GM15510 (cell line): ENCODE data around the gene TMC5.

Source experiments
- POLR2A ChIP-seq: IDR thresholded peaks from 3 replicates; pipeline ENCODE4 v1.6.1; 2011; ENCODE audit warnings: borderline replicate concordance; ENCODE audit not compliant: insufficient read length; ENCODE audit errors: extremely low read depth

TMC5 gene

DNA sequence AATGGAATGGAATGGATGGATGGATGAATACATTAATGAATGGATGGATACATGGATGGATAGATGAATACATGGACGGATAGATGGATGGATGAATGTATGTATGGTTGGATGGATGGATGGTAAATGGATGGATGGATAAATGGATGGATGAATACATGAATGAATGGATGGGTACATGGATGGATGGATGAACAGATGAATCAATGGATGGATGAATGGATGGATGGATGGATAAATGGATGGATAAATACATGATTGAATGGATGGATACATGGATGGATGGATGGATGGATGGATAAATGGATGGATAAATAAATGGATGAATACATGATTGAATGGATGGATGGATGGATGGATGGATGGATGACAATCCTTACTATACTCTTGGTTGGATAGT lies 26.0 kb downstream of the TMC5 start:
- no peak for TF ChIP-seq POLR2A

GRCh38 chr16:19446300-19446846 lies 28.7 kb downstream of the TMC5 start:
- no peak for TF ChIP-seq POLR2A

DNA sequence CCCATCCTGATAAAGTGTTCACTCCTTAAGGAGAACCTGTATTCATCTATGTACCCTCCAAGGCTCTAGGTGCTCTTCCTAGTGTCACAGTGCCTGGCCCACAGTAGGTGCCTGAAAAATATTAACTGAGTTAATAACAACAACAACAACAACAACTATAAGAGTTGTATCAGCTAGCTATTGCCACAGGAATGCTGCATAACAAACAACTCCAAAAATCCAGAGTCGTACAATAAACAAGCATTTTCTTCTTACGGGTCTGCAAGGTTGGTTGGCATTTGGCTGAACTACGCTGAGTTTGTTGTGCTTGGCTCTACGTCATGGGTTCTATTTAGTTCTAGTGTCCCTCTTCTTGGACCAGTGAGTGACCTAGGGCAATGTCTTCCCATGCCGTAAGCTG lies 29.2 kb downstream of the TMC5 start:
- TF ChIP-seq POLR2A: no peak

- no peak for TF ChIP-seq POLR2A
Measured at GRCh38 chr16:19450186-19450585, 32.5 kb downstream of the TMC5 start.

- no peak for TF ChIP-seq POLR2A
Measured at GRCh38 chr16:19458722-19459379, 41.2 kb downstream of the TMC5 start.

DNA sequence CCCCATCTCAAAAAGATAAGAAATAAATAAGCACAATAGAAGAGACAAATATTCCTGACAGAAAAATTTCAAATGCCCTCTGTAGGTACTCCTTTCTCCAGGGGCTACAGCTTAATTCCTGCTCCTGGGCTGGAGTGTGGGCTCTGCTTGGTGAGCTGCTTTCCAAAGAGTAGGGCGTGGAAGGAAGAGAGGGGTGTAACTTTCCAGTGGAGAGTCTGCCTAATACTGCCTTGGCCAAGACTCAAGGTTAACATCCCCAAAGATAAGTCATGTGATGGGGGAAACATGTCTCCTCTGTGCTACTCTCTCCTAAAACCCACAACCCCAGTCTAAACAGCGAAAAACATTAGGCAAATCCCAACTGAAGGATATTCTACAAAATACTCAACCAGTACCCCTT lies 42.7 kb downstream of the TMC5 start:
- TF ChIP-seq POLR2A: no peak

DNA sequence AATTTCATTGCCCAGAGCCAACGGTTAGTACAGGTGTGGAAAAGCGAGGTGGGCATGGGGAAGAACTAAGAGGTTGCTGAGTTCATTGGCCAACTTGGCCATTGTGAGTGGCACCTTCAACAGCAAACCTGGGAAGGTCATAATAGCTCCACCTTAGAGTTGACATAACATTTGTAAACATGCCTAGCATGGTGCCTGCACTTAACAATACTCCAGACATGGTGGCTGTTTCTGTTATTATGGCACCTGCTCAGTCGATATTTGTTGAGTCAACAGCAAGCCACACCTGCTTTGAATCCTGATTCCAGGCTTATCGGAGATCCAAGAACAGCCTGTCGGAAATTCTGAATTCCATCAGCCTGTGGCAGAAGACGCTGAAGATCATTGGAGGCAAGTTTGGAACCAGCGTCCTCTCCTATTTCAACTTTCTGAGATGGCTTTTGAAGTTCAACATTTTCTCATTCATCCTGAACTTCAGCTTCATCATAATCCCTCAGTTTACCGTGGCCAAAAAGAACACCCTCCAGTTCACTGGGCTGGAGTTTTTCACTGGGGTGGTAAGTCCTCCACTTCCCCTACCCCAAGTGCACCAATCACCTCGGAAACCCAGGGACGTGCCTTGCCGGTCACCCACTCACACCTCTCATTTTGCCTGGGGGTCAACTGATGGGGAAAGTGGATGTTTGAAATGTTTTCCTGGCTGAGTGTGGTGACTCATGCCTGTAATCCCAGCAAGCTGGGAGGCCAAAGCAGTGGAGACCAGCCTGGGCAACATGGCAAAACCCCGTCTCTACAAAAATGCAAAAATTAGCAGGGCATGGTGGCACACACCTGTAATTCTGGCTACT lies 46.0 kb downstream of the TMC5 start:
- TF ChIP-seq POLR2A: no peak

DNA sequence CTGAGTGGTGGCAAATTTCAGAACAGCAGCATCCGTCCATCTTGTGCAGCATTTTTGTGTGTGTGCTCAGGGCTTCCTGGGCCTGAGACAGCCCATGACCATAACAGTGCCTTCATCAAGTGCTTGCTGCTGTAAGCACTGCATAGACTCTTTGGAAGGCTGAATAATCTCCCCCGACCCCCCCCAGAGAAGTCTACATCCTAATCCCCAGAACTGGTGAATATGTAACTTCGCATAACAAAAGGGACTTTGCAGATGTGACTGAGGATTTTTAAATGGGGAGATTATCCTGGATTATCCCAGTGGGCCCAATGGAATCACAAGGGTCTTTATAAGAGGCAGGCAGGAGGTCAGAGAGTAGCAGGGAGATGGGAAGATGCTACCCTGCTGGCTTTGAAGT lies 50.6 kb downstream of the TMC5 start:
- no peak for TF ChIP-seq POLR2A

DNA sequence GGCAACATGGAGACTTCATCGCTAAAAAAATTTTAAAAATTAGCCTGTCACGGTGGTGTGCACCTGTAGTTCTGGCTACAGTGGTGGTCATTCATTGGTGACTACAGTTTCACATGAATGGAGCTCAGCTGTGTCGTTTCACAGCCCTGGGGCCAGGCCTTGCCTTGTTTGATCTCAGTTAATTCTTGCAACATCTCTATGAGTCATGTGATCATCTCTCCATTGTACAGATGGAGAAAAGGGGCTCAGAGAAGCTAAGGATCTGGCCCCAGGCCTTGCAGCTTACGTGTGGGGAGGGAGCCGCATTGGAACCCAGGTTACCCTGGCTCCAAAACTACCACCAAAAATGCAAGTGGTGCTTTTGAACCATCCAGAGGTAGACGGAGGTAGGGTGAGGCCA lies 54.8 kb downstream of the TMC5 start:
- no peak for TF ChIP-seq POLR2A

GRCh38 chr16:19474617-19475016 lies 56.9 kb downstream of the TMC5 start:
- no peak for TF ChIP-seq POLR2A

DNA sequence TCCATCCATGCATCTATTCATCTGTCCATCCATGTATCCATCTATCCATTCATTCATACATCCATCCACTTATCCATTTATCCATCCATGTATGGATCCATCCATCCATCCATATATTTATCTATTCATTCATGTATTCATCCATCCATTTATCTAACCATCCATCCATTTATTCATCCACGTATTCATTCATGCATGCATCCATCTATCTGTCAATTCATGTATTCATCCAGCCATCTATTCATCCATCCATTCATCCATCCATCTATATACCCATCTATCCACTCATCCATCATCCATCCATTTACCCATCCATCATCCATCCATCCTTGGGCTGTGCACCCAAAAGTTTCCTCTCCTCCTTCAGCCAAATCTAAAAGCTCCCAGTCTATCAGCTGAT lies 60.8 kb downstream of the TMC5 start:
- no peak for TF ChIP-seq POLR2A

GRCh38 chr16:19479302-19479721 lies 61.6 kb downstream of the TMC5 start:
- TF ChIP-seq POLR2A: no peak

- no peak for TF ChIP-seq POLR2A
Measured at GRCh38 chr16:19481296-19481695, 63.6 kb downstream of the TMC5 start.

DNA sequence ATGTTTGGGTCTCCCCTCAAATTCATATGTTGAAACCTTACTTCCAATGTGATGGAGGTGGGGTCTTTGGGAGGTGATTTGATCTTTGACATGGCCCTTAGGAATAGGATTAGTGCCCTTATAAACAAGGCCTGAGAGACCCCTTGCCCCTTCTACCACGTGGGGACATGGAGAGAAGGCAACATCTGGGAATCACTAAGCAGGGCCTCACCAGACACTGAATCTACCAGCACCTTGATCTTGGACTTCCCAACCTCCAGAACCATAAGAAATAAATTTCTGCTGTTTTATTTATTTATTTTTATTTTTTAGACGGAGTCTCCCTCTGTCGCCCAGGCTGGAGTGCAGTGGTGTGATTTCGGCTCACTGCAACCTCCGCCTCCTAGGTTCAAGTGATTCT lies 64.1 kb downstream of the TMC5 start:
- TF ChIP-seq POLR2A: no peak

GRCh38 chr16:19482291-19482690 lies 64.6 kb downstream of the TMC5 start:
- no peak for TF ChIP-seq POLR2A

GRCh38 chr16:19484096-19484495 lies 66.4 kb downstream of the TMC5 start:
- TF ChIP-seq POLR2A: no peak
